Measurements from ENCODE around the gene TNFRSF6B.

The TNFRSF6B gene

GRCh38 chr20:63746751-63747315, 50.4 kb downstream of the TNFRSF6B start:
- no peak for DNase-seq (ENCODE audit: low read depth, low spot score)
- H3K4me3 ChIP-seq (ENCODE audit: low read depth, low read length), result no peak overlapping the region
- TF ChIP-seq CTCF (IDR thresholded peaks at IDR 0.05; ENCODE audit: low read depth, low read length), result no peak
- in situ Hi-C loops (cut with HindIII; ENCODE audit: low sequenced_read_pairs), result no loop called here

- no peak for TF ChIP-seq CTCF (IDR thresholded peaks at IDR 0.05; ENCODE audit: low read depth, low read length)
- no peak for DNase-seq (ENCODE audit: low read depth, low spot score)
- in situ Hi-C loops (cut with HindIII; ENCODE audit: low sequenced_read_pairs), result no loop called here
- no peak overlapping the region for H3K4me3 ChIP-seq (ENCODE audit: low read depth, low read length)
These were observed 51.2 kb downstream of the TNFRSF6B start for GRCh38 chr20:63747622-63748069.

Measured in astrocyte of the spinal cord (primary cell).